ENCODE results near the gene SMDT1. TPM values are rescaled to one million over a fixed set of nuclear protein-coding genes. Genes with fewer than 3 reads are reported as not detected.

SMDT1 gene
- total and polyA plus RNA-seq, 2 of the 4 experiments (the other 2 are of a cell fraction), result 2.3 to 15.7 TPM

DNA sequence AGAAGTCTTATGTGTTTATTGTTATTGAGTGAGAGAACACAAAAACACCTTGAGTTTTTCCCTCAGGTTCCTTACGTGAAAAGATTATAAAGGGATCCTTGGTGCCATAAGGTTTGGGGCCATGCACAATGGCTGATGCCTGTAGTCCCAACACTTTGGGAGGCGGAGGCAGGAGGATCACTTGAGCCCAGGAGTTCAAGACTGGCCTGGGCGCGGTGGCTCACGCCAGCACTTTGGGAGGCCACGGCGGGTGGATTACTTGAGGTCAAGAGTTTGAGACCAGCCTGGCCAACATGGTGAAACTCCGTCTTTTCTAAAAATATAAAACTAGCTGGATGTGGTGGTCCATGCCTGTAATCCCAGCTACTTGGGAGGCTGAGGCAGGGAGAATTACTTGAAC is 5.4 kb downstream of the SMDT1 start:
- Histone ChIP-seq H2AK9ac (replicated peaks; ENCODE audit: low read depth, low read length, poor library complexity) (no peak overlapping the region), H3K56ac (ENCODE audit: extremely low read depth, insufficient read depth, low read length) (no peak overlapping the region), H3K23ac (ENCODE audit: low read depth, low read length) (no peak overlapping the region), H3K9me3 (ENCODE audit: control insufficient read depth, insufficient read depth, low read length) (no peaks in the 10 kb centered on the region), H4K8ac (ENCODE audit: low read depth in 2 of 2, low read length in 2 of 2) (no peak overlapping the region), H2BK20ac (ENCODE audit: low read depth, low read length) (no peak overlapping the region), H3K18ac (ENCODE audit: low read depth, low read length) (no peak overlapping the region), H3K27ac (ENCODE audit: insufficient read depth, low read length) (no peak overlapping the region), H4K91ac (ENCODE audit: insufficient read depth, low read depth, low read length) (no peak overlapping the region), H3K4me1 (ENCODE audit: control insufficient read depth, insufficient read depth, low read length) (no peaks in the 10 kb centered on the region), H3K79me1 (ENCODE audit: low read depth in 1 of 2, low read length in 2 of 2) (peaks cover 36 to 61% of the 10 kb centered on the region in 2 experiments), H3K4ac (ENCODE audit: low read depth, low read length) (no peak overlapping the region), H2BK5ac (ENCODE audit: low read depth, low read length, poor library complexity, severe bottlenecking) (no peak overlapping the region), H4K5ac (ENCODE audit: low read depth, low read length) (no peak overlapping the region), H2BK15ac (ENCODE audit: low read depth, low read length) (no peak overlapping the region), H4K20me1 (ENCODE audit: insufficient read depth, low read length) (peaks cover 8% of the 10 kb centered on the region; the same call in 1 of the 2 replicates), H2AFZ (replicated peaks; ENCODE audit: low read length, poor library complexity) (no peak overlapping the region), H3K36me3 (ENCODE audit: control insufficient read depth, insufficient read depth, low read length) (peaks cover 19% of the 10 kb centered on the region), H3K4me2 (ENCODE audit: low read depth, low read length) (no peak overlapping the region), H2AK5ac (ENCODE audit: low read depth, low read length) (no peak overlapping the region), H3K9me1 (ENCODE audit: insufficient read depth, low read length) (0 out of 2 replicates have a peak, but pooled peaks cover 4% of the 10 kb centered on the region), H3K4me3 (ENCODE audit: insufficient read depth, low read depth, low read length) (no peak overlapping the region), H3K27me3 (ENCODE audit: control insufficient read depth, insufficient read depth, low read length) (no peaks in the 10 kb centered on the region), H3K14ac (replicated peaks; ENCODE audit: low read depth, low read length) (no peak overlapping the region), H2BK120ac (ENCODE audit: low read depth, low read length) (no peak overlapping the region), H3K9ac (ENCODE audit: low read depth, low read length) (no peak overlapping the region)
- DNase-seq (no peak), ATAC-seq (ENCODE audit: low read depth) (no peak)
- ChIA-PET POLR2A (ENCODE audit: unreplicated experiment) (interaction anchor here (0.6 kb wide), 1 partner anchor 38 kb away, joined by 4 read pairs; no protein-coding TSS in a partner anchor), CTCF (no interaction called here)
- dilution Hi-C loops (cut with HindIII; ENCODE audit: low sequenced_read_pairs, unreplicated experiment) (no loop called here), intact Hi-C loops (cut with micrococcal nuclease) (no loop called here), in situ Hi-C loops (cut with MboI; ENCODE audit: low sequenced_read_pairs) (no loop called here)
- BruUV-seq (replicated peaks), result no TSS peak
- TF ChIP-seq CHD1 (IDR thresholded peaks at IDR 0.05; ENCODE audit: low read depth, low read length), result no peak
- TF ChIP-seq, protein P1, sequence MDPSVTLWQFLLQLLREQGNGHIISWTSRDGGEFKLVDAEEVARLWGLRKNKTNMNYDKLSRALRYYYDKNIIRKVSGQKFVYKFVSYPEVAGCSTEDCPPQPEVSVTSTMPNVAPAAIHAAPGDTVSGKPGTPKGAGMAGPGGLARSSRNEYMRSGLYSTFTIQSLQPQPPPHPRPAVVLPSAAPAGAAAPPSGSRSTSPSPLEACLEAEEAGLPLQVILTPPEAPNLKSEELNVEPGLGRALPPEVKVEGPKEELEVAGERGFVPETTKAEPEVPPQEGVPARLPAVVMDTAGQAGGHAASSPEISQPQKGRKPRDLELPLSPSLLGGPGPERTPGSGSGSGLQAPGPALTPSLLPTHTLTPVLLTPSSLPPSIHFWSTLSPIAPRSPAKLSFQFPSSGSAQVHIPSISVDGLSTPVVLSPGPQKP (IDR thresholded peaks at IDR 0.05; ENCODE audit: borderline replicate concordance, low read depth, low read length), result no peak
- TF ChIP-seq NFE2L2 (IDR thresholded peaks at IDR 0.05; ENCODE audit: low read depth, low read length), result no peak
- TF ChIP-seq MAFK (IDR thresholded peaks at IDR 0.05; ENCODE audit: low read depth, low read length), result no peak
- no peak for TF ChIP-seq BHLHE40 (IDR thresholded peaks at IDR 0.05; ENCODE audit: low read depth, low read length)
- no peak for TF ChIP-seq MAZ (IDR thresholded peaks at IDR 0.05; ENCODE audit: borderline replicate concordance, low read depth, low read length)
- no peak for TF ChIP-seq SMC3 (IDR thresholded peaks at IDR 0.05; ENCODE audit: low read depth, low read length)
- TF ChIP-seq RAD21 (IDR thresholded peaks at IDR 0.05; ENCODE audit: low read length), result no peak
- TF ChIP-seq, protein P2, sequence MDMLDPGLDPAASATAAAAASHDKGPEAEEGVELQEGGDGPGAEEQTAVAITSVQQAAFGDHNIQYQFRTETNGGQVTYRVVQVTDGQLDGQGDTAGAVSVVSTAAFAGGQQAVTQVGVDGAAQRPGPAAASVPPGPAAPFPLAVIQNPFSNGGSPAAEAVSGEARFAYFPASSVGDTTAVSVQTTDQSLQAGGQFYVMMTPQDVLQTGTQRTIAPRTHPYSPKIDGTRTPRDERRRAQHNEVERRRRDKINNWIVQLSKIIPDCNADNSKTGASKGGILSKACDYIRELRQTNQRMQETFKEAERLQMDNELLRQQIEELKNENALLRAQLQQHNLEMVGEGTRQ (IDR thresholded peaks at IDR 0.05; ENCODE audit: low read depth, low read length), result no peak
- no peak for TF ChIP-seq MXI1 (IDR thresholded peaks at IDR 0.05; ENCODE audit: borderline replicate concordance, low read depth, low read length)
- no peak for TF ChIP-seq RFX5 (IDR thresholded peaks at IDR 0.05; ENCODE audit: low read depth, low read length)
- no peak for TF ChIP-seq FOS (IDR thresholded peaks at IDR 0.05; ENCODE audit: low read depth, low read length)
- TF ChIP-seq, protein P3, sequence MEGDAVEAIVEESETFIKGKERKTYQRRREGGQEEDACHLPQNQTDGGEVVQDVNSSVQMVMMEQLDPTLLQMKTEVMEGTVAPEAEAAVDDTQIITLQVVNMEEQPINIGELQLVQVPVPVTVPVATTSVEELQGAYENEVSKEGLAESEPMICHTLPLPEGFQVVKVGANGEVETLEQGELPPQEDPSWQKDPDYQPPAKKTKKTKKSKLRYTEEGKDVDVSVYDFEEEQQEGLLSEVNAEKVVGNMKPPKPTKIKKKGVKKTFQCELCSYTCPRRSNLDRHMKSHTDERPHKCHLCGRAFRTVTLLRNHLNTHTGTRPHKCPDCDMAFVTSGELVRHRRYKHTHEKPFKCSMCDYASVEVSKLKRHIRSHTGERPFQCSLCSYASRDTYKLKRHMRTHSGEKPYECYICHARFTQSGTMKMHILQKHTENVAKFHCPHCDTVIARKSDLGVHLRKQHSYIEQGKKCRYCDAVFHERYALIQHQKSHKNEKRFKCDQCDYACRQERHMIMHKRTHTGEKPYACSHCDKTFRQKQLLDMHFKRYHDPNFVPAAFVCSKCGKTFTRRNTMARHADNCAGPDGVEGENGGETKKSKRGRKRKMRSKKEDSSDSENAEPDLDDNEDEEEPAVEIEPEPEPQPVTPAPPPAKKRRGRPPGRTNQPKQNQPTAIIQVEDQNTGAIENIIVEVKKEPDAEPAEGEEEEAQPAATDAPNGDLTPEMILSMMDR (conservative IDR thresholded peaks at IDR 0.05; ENCODE audit: low read depth, low read length), result no peak
- TF ChIP-seq POLR2A (IDR thresholded peaks at IDR 0.05; ENCODE audit: low read depth, low read length), result no peak
- no peak for TF ChIP-seq RCOR1 (IDR thresholded peaks at IDR 0.05; ENCODE audit: insufficient replicate concordance, low read length)
- 80% methylated on average over 1 of the region's 8 CpGs; no CpG with 5 or more reads in 1 of the 2 experiments for WGBS, 2 experiments (ENCODE audit: extremely low coverage in 2 of 2, insufficient read length in 1 of 2)
